ENCODE data around the gene ACE. TPM values are rescaled to one million over a fixed set of nuclear protein-coding genes. Genes with fewer than 3 reads are reported as not detected.

Gene ACE
- total RNA-seq, 1 donor from 2014 or later = 1.0 TPM

DNA sequence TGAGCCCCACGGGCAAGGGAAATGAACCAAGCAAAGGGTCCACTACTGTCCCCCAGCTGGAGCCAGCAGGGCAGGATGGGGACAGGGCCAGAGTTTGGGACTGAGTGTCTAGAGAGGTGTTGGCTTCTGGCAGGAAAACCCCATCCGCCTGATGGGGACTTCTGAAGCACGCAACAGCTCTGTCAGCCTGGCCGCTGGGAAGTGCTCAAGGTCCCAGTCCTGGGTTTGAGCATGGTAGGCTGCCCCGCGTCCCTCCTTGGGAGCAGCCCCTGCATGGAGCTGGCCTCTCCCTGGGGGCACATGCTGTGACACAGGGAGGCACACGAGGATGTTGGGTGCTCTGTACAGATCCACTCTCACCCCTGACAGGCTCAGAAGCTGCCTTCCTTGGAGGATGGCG, 14.6 kb downstream of the ACE start:
- H3K9me3 ChIP-seq (ENCODE audit: insufficient read depth, low read depth, low read length) = no peaks in the 10 kb centered on the region
- DNase-seq (ENCODE audit: low read depth) (no peak), FAIRE-seq (no peak)
- H3K9ac ChIP-seq (ENCODE audit: low read length) = no peak overlapping the region
- no peaks in the 10 kb centered on the region for H3K4me1 ChIP-seq (ENCODE audit: insufficient read depth, low read length)
- H3K4me1 Mint-ChIP-seq (ENCODE audit: low read depth, unreplicated experiment) = peaks cover 4% of the 10 kb centered on the region
- H3K27me3 Mint-ChIP-seq (ENCODE audit: low read depth, unreplicated experiment) = peaks cover 60% of the 10 kb centered on the region
- H3K4me3 Mint-ChIP-seq (ENCODE audit: unreplicated experiment) = no peak overlapping the region
- H3K27ac Mint-ChIP-seq (ENCODE audit: unreplicated experiment) = no peak overlapping the region
- no peaks in the 10 kb centered on the region for H3K36me3 ChIP-seq (ENCODE audit: insufficient read depth, low read length)
- TF ChIP-seq, protein P1, sequence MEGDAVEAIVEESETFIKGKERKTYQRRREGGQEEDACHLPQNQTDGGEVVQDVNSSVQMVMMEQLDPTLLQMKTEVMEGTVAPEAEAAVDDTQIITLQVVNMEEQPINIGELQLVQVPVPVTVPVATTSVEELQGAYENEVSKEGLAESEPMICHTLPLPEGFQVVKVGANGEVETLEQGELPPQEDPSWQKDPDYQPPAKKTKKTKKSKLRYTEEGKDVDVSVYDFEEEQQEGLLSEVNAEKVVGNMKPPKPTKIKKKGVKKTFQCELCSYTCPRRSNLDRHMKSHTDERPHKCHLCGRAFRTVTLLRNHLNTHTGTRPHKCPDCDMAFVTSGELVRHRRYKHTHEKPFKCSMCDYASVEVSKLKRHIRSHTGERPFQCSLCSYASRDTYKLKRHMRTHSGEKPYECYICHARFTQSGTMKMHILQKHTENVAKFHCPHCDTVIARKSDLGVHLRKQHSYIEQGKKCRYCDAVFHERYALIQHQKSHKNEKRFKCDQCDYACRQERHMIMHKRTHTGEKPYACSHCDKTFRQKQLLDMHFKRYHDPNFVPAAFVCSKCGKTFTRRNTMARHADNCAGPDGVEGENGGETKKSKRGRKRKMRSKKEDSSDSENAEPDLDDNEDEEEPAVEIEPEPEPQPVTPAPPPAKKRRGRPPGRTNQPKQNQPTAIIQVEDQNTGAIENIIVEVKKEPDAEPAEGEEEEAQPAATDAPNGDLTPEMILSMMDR (IDR thresholded peaks at IDR 0.05; ENCODE audit: insufficient read depth, low read depth, low read length) = no peak
- no peak overlapping the region for H3K4me3 ChIP-seq (ENCODE audit: insufficient read depth, low read depth, low read length)
- H3K36me3 Mint-ChIP-seq (ENCODE audit: low read depth, unreplicated experiment) = peaks cover 6% of the 10 kb centered on the region
- no peaks in the 10 kb centered on the region for H3K9me3 Mint-ChIP-seq (ENCODE audit: unreplicated experiment)
- peaks cover 14% of the 10 kb centered on the region for H3K27me3 ChIP-seq (ENCODE audit: insufficient read depth, low read length)
- H3K79me2 ChIP-seq (ENCODE audit: insufficient read depth, low read length) = no peaks in the 10 kb centered on the region
- H4K20me1 ChIP-seq (ENCODE audit: insufficient read depth, low read length) = no peaks in the 10 kb centered on the region
- no peak overlapping the region for H3K27ac ChIP-seq (ENCODE audit: low read depth, low read length)
- H3K4me2 ChIP-seq (ENCODE audit: low read length) = no peak overlapping the region
- H2AFZ ChIP-seq (ENCODE audit: low read depth, low read length) = no peak overlapping the region

DNA sequence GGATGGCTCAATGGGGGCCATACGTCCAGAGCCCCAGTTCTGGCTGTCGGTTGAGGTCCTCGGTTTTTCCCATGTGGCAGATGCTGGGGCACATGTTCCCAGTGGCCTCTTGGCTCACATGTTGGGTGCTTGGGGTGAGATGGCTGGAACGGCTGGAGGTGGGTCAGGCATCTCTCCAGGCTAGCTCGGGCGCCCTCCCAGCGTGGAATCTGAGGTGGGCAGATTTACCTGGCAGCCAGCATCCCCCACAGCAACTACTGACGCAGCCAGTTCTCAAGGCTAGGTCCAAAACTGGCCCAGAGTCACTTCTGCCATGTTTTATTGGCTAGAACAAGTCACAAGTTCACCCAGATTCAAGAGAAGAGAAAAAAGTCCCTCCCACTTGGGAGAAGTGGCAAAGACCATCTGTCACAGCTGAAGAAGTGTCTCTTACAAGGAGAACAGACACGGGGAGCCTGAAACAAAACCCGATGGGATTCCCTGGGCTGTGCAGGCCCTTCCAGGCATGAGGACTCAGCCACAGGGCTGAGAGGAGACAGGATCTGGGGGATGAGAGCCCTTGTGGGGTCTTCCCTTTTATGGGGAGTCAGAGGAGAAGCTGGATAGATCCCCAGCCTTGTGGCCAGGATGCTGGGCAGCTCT, 15.2 kb downstream of the ACE start:
- Histone ChIP-seq H3K36me3 (ENCODE audit: insufficient read depth, low read length) (no peaks in the 10 kb centered on the region), H4K20me1 (ENCODE audit: insufficient read depth, low read length) (no peaks in the 10 kb centered on the region), H3K9ac (ENCODE audit: low read length) (no peak overlapping the region), H3K27ac (ENCODE audit: low read depth, low read length) (no peak overlapping the region), H3K9me3 (ENCODE audit: insufficient read depth, low read depth, low read length) (no peaks in the 10 kb centered on the region), H3K4me1 (ENCODE audit: insufficient read depth, low read length) (no peaks in the 10 kb centered on the region), H3K79me2 (ENCODE audit: insufficient read depth, low read length) (no peaks in the 10 kb centered on the region), H2AFZ (ENCODE audit: low read depth, low read length) (no peak overlapping the region), H3K4me2 (ENCODE audit: low read length) (no peak overlapping the region), H3K27me3 (ENCODE audit: insufficient read depth, low read length) (peaks cover 14% of the 10 kb centered on the region), H3K4me3 (ENCODE audit: insufficient read depth, low read depth, low read length) (no peak overlapping the region)
- no peak overlapping the region for H3K4me3 Mint-ChIP-seq (ENCODE audit: unreplicated experiment)
- DNase-seq (ENCODE audit: low read depth) (no peak), FAIRE-seq (no peak)
- no peak for TF ChIP-seq EZH2 (IDR thresholded peaks at IDR 0.05; ENCODE audit: insufficient read depth, low read length)
- TF ChIP-seq, protein P1 (IDR thresholded peaks at IDR 0.05; ENCODE audit: insufficient read depth, low read depth, low read length) = no peak
- peaks cover 4% of the 10 kb centered on the region for H3K4me1 Mint-ChIP-seq (ENCODE audit: low read depth, unreplicated experiment)
- H3K27ac Mint-ChIP-seq (ENCODE audit: unreplicated experiment) = no peak overlapping the region
- H3K9me3 Mint-ChIP-seq (ENCODE audit: unreplicated experiment) = no peaks in the 10 kb centered on the region
- peaks cover 55% of the 10 kb centered on the region for H3K27me3 Mint-ChIP-seq (ENCODE audit: low read depth, unreplicated experiment)
- peaks cover 6% of the 10 kb centered on the region for H3K36me3 Mint-ChIP-seq (ENCODE audit: low read depth, unreplicated experiment)

DNA sequence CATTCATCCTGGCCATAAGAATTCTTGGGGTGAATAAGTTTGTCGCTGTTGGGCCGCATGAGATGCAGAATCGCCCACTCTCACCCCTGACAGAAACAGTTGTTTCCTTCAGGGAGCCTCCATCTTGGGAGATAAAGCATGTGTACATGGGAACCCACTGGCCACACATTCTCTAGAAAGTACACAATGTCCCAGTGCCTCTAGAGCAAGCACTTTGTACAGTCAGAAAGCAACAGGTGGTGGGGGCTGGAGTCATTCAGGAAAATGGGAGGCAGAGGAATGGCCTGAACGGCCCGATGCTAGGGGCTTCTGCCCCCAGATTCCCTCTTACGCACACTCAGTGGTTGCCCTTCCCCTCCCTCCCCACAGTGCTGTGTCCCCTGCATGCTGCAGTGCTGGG, 16.1 kb downstream of the ACE start:
- Mint-ChIP-seq H3K4me1 (ENCODE audit: low read depth, unreplicated experiment) (peaks cover 4% of the 10 kb centered on the region), H3K27me3 (ENCODE audit: low read depth, unreplicated experiment) (peaks cover 50% of the 10 kb centered on the region), H3K9me3 (ENCODE audit: unreplicated experiment) (no peaks in the 10 kb centered on the region), H3K36me3 (ENCODE audit: low read depth, unreplicated experiment) (peaks cover 6% of the 10 kb centered on the region), H3K27ac (ENCODE audit: unreplicated experiment) (no peak overlapping the region), H3K4me3 (ENCODE audit: unreplicated experiment) (no peak overlapping the region)
- Histone ChIP-seq H3K4me3 (ENCODE audit: insufficient read depth, low read depth, low read length) (no peak overlapping the region), H3K4me2 (ENCODE audit: low read length) (no peak overlapping the region), H2AFZ (ENCODE audit: low read depth, low read length) (no peak overlapping the region), H3K36me3 (ENCODE audit: insufficient read depth, low read length) (no peaks in the 10 kb centered on the region), H3K9me3 (ENCODE audit: insufficient read depth, low read depth, low read length) (no peaks in the 10 kb centered on the region), H3K27ac (ENCODE audit: low read depth, low read length) (no peak overlapping the region), H3K27me3 (ENCODE audit: insufficient read depth, low read length) (peaks cover 14% of the 10 kb centered on the region), H3K9ac (ENCODE audit: low read length) (no peak overlapping the region), H4K20me1 (ENCODE audit: insufficient read depth, low read length) (no peaks in the 10 kb centered on the region), H3K4me1 (ENCODE audit: insufficient read depth, low read length) (no peaks in the 10 kb centered on the region), H3K79me2 (ENCODE audit: insufficient read depth, low read length) (no peaks in the 10 kb centered on the region)
- TF ChIP-seq, protein P1 (IDR thresholded peaks at IDR 0.05; ENCODE audit: insufficient read depth, low read depth, low read length) = no peak
- no peak for TF ChIP-seq EZH2 (IDR thresholded peaks at IDR 0.05; ENCODE audit: insufficient read depth, low read length)
- FAIRE-seq (no peak), DNase-seq (ENCODE audit: low read depth) (no peak)

Data from astrocyte (in vitro differentiated cells and primary cell).